CD4-positive, alpha-beta T cell treated with Interleukin-4 for 4 hours (primary cell): Measurements from ENCODE around the gene GLP2R.
"Not testable (repeated sequence)": the region's sequence is repeated elsewhere in the genome, so short reads cannot be mapped to it uniquely, and the experiment has no call there.

ENCODE experiments used
- DNase-seq: peaks from one replicate; pipeline ENCODE4 v3.0.0-alpha.2; 2020

Gene GLP2R, protein sequence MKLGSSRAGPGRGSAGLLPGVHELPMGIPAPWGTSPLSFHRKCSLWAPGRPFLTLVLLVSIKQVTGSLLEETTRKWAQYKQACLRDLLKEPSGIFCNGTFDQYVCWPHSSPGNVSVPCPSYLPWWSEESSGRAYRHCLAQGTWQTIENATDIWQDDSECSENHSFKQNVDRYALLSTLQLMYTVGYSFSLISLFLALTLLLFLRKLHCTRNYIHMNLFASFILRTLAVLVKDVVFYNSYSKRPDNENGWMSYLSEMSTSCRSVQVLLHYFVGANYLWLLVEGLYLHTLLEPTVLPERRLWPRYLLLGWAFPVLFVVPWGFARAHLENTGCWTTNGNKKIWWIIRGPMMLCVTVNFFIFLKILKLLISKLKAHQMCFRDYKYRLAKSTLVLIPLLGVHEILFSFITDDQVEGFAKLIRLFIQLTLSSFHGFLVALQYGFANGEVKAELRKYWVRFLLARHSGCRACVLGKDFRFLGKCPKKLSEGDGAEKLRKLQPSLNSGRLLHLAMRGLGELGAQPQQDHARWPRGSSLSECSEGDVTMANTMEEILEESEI

DNA sequence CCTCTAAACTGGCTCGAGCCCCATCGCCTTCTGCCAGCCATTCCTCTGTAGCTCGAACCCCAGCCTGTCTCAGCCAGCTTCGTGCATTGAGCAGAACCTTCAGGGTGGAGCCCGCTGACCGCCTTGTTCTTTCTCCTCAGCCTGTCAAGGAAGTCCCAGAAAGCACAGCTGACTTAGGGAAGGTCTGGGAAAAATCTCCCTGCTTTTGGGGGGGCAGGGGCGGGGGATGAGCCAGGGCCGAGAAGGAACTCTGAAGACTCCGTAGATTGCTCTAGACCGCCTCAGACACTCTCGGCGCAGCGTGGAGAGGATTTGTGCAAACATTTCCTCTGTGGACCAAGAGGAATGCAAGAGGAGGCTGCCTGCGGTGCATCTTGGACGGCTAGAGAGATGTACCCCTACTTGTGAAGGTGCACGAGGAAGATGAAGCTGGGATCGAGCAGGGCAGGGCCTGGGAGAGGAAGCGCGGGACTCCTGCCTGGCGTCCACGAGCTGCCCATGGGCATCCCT is at the start of gene GLP2R:
GLP2R (plus strand) TSS at position 284 of the 510 bp plus-strand sequence; CDS start at position 424, 140 bp downstream.
- DNase-seq: no peak

DNA sequence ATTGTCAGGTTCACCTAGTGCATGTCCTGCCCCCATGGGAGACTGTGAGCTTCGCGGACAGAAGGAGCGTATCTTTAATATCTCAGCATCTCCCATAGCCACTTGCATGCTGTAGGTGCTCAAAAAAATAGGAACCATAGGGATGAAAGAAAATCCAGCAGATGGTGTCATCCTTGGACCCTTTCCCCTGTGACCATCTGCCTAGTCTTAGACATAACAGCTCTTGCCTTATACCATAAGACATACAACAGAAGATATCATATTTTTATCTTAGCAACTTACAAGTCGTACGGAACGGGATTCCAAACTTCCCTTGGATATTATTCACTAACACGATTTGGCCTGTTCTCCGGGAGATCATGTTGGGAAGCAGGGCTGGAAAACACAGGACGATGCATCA is 48.8 kb upstream of the GLP2R start:
- no peak for DNase-seq

DNA sequence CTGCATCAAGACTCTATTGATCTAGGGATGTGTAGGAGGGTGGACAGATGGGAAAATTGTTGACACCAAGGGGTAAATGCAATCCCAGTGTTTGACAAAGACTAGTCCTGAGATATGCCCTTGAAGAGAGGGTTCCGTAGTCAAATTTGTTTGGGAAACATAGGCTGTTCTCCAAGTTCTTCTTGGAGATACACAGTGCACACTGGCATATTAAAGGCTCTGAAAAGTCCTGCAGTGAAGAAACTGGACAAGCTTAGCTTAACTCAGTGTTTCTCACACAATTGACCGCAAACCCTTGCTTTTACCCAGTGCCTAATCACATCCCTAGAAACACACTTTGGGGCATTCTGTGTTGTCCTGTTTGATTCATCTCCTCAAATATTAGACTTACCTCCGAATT is 45.2 kb upstream of the GLP2R start:
- no peak for DNase-seq

DNA sequence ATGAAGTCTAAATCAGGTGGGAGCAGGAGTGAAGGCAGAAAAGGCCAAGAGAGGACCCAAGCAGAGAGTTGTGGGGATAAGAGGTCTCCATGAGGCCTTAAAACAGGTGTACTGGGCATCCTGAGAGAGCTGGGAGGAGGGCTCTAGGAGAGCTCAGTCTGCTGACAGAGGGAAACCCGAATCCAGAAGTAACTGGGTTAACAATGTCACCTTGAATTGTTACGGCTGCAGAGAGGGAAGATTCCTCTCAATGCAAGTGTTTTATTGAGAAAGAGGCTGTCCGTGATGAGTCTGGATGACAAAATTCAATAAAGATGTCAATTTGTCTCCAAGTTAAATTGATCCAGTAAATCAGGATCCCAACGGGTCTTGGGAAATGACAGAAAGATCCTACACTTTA is 42.7 kb upstream of the GLP2R start:
- no peak for DNase-seq

DNA sequence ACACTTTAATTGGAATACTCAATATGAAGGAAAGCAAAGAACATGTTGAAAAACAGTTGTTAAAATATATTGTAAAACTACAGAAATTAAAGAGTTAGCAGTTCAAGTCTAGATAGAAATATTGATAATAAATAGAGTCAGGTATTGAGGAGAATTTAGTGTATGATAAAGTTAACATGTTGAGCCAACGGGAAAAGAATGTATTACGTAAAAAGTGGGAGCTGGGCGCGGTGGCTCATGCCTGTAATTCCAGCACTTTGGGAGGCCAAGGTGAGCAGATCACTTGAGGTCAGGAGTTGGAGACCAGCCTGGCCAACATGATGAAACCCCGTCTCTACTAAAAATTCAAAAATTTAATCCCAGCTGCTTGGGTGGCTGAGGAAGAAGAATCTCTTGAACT is 42.3 kb upstream of the GLP2R start:
- DNase-seq: not testable (repeated sequence)

DNA sequence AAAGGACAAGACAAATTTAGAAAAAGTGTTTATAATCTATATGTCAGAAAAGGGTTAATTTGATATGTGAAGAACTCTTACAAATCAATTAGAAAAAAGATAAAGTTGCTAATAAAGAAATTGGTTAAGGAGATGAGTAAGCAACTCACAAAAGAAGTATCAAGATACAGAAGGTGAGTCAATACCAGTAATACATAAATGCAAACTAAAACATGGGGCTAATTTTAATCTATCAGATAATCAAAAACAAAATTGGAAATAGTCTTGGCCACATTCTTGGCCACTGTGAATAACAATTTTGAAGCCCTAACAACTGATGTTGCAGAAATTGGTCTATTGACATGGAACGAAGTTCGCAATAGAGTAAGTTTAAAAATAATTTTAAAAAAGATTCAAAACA is 41.2 kb upstream of the GLP2R start:
- no peak for DNase-seq

DNA sequence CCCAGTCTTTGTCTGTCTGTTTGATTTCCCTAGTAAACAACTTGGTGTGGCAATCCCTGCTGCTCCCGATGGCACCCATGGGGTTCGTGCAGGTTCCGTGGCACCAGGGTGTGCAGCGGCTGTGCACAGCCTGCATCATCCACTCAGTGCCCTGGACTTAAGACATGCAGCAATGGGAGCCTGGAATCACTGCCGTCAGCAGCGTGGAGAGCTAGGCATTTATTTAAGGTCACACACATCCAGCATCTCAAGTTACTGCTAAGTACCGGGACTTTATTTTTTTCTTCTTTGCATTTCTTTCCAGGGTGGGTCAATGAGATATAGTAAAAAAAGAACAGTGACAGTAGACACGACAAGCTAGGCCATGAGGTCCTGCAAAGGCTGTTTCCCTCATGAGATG is 37.1 kb upstream of the GLP2R start:
- no peak for DNase-seq

DNA sequence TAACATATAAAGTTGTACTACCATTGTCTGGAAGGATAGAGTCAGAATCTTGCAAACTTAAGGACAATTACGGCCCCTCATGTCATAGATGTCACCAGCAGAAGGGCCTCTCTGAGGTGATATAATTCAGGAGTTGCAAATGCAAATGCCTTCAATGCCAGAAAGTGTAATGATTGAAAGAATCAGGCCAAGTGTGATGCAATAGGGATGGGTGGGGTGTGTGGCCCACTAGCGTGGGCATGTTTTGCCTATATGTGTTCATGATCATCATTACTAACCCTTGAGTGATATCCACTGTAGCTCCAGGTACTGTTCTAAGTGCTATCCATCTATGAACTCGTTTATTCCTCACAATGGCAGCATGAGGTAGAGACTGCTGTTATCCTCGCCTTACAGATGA is 35.4 kb upstream of the GLP2R start:
- no peak for DNase-seq

DNA sequence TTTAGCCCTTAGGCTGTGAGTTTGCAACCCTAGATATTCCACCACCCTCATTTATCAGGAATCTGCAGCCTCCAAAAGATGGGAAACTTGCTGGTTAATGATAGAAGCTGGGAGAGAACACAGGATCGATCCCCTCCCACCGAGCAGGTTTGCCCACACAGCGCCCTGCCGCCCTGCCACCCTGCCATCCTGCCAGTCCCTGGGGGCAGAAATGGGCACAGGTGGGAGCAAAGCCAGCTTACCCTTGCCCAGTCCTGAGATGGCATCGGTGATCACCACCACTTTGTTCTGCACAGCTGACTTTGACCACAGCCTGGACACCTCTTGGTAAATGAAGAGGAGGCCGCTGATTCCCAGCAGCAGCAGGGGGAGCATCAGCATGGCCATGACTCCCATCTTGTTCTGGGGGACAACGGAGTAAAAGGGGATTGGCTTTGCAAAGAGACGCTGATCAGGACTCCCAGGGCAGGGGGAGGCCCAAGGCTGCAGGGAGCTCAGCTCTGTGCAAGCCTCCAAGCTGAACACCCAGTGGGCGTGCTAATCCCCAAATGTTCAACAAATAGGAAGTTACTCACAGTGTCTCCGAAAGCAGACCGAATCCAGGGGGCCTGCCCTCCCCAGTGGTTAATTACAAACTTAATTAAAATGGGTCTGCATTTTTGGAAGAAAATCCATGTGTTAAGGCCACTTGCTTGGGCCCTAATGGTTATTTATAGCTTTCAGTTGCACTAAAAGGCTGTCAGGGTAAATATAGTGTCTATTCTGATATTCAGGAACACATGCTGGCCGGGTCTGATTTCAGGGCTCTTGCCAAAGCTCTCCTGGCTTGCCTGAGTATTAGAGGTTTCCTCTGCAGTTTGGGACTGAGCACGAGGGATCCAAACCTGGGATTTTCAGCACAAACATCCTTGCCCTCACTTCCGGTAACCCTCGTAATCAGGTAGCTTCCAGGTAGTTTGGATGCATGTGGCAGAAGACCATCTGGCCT is 34.5 kb upstream of the GLP2R start, which contains the start of gene DHRS7C:
DHRS7C (minus strand) TSS at position 704 of the 988 bp plus-strand sequence; CDS start at position 396, 308 bp downstream.
- DNase-seq: no peak

DNA sequence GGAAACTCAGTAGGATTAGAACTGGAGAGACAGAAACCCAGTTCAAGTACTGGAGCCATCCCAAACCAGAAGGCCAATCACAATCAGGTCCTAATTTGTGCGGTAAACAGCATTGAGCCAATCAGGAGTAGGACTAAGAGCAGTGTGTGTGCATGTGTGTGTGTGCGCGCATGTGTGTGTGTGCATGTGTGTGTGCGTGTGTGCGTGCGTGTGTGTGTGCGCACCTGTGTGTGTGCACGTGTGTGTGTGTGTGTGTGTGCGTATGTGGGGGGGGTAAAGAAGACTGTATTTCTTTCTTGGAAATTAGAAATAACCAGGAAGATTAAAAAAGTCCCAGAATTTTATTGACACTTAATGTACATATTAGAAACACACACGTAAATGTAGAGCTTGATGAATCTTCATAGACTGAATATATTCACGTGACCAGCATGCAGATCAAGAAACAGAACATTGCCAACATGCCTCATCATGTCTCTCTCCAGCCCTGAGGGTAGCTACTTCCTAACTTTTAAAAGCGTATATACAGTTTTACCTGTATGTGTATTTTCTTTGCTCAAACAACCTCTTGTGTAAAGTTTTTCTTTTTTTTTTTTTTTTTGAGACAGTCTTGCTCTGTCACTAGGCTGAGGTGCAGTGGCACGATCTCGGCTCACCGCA is 33.4 kb upstream of the GLP2R start:
- DNase-seq: no peak

DNA sequence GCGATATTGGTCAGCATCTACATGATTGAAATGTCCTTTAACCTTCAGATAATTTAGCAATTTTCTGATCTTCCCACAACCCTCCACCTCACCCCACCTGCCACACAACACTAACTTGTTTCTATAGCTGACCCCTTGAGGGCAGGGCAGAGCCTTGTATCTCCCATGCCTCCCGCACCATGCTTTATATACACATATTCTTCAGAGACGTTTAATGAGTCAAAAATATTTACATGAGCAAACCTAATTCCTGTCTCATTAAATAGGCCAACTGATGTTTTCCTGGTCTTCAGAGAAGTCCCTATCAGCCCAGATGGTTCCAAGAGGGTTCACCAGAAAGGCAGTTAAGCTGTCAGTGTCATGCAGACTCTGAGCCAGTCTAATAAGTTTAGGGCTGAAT is 27.7 kb upstream of the GLP2R start:
- DNase-seq: no peak

DNA sequence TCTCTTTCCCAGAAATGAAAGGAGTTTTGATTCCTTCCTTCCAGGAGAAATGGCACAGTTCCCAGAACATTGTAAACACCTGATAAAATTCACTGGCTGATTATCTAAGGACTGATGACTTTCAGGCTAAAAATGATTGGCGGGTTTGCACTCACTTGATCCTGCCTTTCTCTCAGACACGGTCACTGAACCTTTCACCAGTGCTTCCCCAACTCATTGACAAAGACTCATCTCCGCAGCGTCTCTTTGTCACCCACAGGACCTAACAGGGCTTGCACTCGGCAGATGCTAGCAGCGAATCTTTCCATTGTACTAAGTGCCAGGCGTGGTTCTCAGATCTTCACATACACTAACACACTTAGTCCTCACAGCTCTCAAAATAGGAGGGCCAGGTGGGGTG is 27.0 kb upstream of the GLP2R start:
- DNase-seq: no peak

DNA sequence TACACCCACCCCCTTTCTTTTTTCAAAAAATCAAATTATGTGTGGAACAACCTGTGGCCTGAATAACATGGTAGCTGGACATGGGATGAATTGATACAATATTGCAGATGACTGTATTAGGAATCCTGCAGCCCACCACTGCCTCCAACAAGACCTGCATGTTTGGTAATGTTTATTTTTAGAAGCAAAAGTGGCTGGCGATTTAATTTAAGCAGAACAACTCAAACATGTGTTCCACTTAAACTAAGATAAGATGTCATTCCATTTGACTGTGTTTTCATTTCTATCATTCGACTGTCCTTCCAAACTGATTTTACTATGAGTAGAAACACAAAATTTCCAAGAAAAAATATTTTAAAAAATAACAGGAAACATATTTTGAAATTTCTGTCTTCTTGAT is 24.2 kb upstream of the GLP2R start:
- no peak for DNase-seq

DNA sequence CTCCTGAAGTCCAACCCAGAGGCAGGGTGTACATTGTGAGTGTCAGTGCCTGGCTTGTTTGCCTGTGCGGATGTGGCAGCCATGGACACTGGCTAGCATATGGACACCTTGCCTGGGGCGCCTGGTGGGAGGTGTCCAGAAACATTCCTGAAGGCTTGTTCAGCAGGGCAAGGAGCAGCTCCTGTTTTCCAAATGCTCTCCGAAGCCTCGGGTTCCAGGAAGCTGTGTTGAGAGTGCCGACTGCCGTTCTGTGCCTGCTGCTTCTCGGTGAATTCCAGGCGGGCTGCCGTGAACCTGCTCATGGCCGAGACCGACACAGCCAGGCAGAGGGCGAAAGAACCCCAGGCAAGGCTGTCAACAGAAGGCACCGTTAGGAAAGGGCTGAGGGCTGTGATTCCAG is 23.4 kb upstream of the GLP2R start:
- no peak for DNase-seq

DNA sequence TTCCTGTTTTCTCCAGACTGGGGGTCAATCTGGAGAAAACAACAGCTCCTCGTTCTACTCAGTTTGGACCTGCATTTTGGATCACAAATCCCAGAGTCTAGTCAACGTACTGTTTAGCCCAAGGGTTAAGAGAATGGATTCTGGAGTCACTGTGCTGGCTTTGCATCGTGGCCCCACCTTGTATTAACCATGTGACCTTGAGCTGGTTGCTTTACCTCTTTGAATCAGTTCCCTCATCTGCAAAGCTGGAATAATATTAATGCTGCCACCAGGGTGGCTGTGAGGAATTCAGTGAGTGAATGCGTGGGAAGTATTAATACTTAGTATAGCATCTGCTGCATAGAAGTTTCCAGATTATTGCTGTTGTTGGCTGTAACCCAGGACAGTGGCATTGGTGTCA is 23.0 kb upstream of the GLP2R start:
- no peak for DNase-seq

DNA sequence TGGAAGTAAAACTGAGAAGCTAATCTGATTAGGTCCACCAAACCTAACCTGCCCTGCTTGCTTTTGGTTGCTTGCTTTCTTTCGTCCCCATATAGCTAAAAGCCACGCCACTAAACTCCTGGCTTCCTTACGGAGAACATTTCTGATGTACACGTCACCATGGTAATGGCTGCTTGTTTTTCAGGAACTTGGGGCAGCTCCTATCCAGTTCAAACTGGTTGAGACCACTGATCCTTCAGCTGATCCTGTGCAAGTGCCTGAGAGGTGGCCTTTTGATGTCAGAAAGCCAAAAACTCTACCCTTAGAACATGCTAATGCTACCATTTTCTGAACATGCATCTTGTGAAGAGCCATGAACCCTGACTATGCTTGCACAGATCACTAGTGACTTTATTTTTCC is 20.0 kb upstream of the GLP2R start:
- DNase-seq: no peak

DNA sequence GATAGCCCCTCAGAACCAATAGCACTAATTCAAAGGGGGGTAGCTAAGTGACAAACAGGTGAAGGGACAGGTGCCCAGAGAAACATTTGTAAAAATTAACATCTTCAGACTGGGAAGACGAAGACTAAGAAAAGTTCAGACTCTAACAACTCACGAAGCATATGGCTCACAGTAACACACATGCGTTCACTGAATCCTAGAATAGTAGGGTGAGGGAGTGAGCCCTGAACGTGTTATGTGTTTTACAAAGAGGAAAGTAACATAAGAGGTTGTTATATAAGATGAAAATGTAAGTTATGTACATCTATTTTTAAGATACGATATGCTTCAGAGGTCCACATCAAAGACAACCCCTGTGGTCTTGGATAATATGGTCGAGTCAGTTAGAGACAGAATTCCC is 19.0 kb upstream of the GLP2R start:
- no peak for DNase-seq

DNA sequence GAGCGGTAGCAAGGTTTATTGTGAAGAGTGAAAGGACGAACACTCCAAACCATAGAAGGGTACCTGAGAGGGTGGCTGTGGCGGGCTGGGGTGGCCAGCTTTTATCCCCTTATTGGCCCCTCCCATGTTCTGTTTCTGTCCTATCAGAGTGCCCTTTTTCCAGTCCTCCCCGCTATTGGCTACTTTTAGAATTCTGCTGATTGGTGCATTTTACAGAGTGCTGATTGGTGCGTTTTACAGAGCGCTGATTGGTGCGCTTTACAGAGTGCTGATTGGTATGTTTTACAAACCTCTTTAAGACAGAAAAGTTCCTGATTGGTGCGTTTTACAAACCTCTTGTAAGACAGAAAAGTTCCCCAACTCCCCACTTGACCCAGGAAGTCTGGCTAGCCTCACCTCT is 16.3 kb upstream of the GLP2R start:
- DNase-seq: no peak

DNA sequence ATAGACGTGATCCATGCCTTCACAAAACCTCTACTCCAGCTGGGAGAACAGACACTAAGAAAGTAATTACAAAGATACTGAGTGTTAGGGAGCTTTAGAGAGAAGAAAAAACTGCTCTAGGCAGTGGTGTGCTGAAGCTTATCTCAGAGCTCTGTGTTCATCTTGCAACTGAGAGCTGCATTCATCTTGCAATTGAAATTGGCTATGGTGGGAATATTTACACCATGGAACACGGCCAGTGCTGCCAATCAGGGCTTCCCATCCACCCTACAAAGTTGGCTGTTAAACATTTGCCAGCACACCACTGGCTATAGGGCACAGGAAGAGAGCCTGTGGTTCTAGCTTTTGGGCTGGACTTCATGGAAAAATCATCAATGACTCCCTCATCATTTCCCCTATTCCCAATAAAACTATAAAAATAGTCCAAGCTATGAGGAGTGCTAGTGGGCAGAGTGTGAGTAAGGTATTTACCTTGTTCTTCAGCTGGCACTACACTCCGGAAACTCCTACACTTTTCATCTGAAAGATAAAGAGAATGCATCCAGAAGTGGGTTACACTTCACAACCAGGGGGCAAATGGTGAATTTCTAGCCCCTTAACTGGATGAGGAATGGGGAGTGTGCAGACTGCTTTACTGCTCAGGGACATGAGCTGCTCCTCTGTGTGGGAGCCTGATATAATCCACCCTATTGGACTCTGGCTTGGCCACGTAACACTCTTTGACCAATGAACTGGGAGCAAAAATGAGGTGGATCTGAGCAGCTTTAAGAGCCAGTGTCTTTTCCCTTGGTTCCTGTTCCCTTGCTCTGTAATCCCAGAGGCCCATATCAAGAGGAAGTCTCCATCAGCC is 15.4 kb upstream of the GLP2R start:
- DNase-seq: no peak

DNA sequence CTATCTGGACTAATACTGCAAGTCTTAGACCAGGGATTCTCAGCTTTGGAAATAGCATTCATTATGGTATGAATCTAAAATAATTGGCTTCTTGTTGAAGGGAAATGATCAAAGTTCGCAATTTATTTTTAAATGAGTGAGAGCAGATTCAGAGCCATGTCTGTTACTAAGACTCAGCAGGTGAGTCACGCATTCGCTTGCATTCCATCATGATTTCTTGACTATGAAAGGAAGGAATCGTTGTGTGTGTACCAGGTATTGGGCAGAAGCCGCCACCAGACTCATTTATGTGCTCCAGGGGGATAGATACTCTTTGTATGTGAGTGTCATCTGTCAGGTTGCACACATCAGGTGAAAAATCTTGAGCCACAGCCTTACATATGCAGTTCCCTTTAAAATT is 14.6 kb upstream of the GLP2R start:
- DNase-seq: no peak

DNA sequence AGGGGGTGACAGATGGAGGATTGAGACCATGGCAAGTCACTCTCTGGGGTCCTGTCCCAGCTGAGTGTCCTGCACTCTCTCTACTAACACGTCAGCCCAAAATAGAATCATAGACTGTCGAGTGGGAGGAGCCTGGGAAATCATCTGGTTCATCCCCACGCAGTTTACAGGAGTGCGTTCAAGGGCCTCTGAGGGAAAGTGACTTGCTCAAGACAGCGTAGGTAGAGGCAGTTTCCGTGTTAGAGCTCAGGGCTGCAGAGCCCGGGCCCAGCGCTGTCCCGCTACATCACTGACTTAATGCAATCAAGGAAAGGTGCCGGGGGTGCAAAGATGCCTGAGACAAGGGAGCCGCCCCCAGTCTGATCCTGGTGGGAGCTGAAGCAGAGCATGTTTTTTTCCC is 14.2 kb upstream of the GLP2R start:
- DNase-seq: no peak

DNA sequence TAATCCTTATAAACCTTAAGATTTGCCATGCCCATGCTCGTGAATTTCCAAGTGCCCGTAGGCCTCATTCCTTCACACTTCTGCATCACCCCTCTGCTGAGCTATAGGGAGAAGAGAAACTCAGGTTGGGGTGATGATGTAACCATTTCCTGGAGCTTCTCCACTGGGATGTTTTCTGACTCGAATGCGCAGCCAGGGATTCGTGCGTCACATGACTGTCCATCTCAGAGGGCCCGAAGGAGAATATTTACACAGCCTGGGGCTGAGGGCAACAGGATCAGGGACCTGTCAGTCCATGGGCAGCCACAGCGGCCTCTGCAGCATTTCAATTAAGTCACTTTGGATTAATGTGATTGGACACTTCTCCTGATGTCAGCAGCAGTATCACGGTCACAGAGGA is 12.6 kb upstream of the GLP2R start:
- no peak for DNase-seq
